Kidney epithelial cell (primary cell): Measurements from ENCODE around the gene DET1. TPM values are rescaled to one million over a fixed set of nuclear protein-coding genes. Genes with fewer than 3 reads are reported as not detected.
"Not testable (repeated sequence)": the region's sequence is repeated elsewhere in the genome, so short reads cannot be mapped to it uniquely, and the experiment has no call there.

Experiments
- DNase-seq: peaks from one replicate; pipeline ENCODE4 v3.0.0-alpha.2; 2010; ENCODE audit warnings: low read depth
- H3K27me3 ChIP-seq: 2 replicates; pipeline ENCODE4 v1.6.0; 2011; ENCODE audit warnings: low read length; ENCODE audit not compliant: control insufficient read depth, insufficient read depth
- H3K36me3 ChIP-seq: 2 replicates; pipeline ENCODE4 v1.5.1; 2011; ENCODE audit warnings: low read length; ENCODE audit not compliant: control insufficient read depth, insufficient read depth
- H3K4me3 ChIP-seq: 2 replicates; pipeline ENCODE4 v1.5.1; 2011; ENCODE audit warnings: low read depth, mild to moderate bottlenecking, control low read depth, low read length
- CTCF ChIP-seq: IDR thresholded peaks from 2 replicates; pipeline ENCODE4 v1.5.1; 2011; ENCODE audit warnings: mild to moderate bottlenecking, moderate library complexity, low read length, control low read depth, inconsistent platforms; ENCODE audit not compliant: insufficient read depth, poor library complexity, severe bottlenecking
- total RNA-seq: library from RNA; depleted of rRNA; stranded (reverse); fragments of >200 nt; gene quantifications from 2 replicates; pipeline ENCODE4 v1.2.3, GENCODE V29; 2015

The DET1 gene
- total RNA-seq, 1 donor from 2014 or later: 6.0 TPM

- peaks cover 1% of the 10 kb centered on the region for H3K36me3 ChIP-seq
- no peaks in the 10 kb centered on the region for H3K27me3 ChIP-seq
- DNase-seq: no peak
- TF ChIP-seq CTCF: no peak
- no peak overlapping the region for H3K4me3 ChIP-seq
Measured at GRCh38 chr15:88479169-88479568, 67.3 kb downstream of the DET1 start.

GRCh38 chr15:88477904-88478303 is 68.6 kb downstream of the DET1 start:
- no peak for DNase-seq
- no peak for TF ChIP-seq CTCF
- peaks cover 1% of the 10 kb centered on the region for H3K36me3 ChIP-seq
- H3K27me3 ChIP-seq: no peaks in the 10 kb centered on the region
- no peak overlapping the region for H3K4me3 ChIP-seq

- Histone ChIP-seq H3K27me3 (no peaks in the 10 kb centered on the region), H3K4me3 (no peak overlapping the region), H3K36me3 (peaks cover 1% of the 10 kb centered on the region)
- no peak for DNase-seq
- no peak for TF ChIP-seq CTCF
Measured at GRCh38 chr15:88477126-88477525, 69.4 kb downstream of the DET1 start.

GRCh38 chr15:88476635-88477060 is 69.8 kb downstream of the DET1 start:
- H3K27me3 ChIP-seq: no peaks in the 10 kb centered on the region

GRCh38 chr15:88473661-88474293 is 72.7 kb downstream of the DET1 start:
- H3K36me3 ChIP-seq, DNase-seq: not testable (repeated sequence)

More at GRCh38 chr15:88476635-88477060, 69.8 kb downstream of the DET1 start:
- DNase-seq: no peak
- TF ChIP-seq CTCF: peak; percentile 51
- peaks cover 1% of the 10 kb centered on the region for H3K36me3 ChIP-seq
- no peak overlapping the region for H3K4me3 ChIP-seq

GRCh38 chr15:88472225-88472624 is 74.3 kb downstream of the DET1 start:
- H3K36me3 ChIP-seq: peaks cover 1% of the 10 kb centered on the region

More at GRCh38 chr15:88473661-88474293, 72.7 kb downstream of the DET1 start:
- H3K4me3 ChIP-seq, H3K27me3 ChIP-seq: not testable (repeated sequence)

More at GRCh38 chr15:88472225-88472624, 74.3 kb downstream of the DET1 start:
- TF ChIP-seq CTCF: no peak
- no peaks in the 10 kb centered on the region for H3K27me3 ChIP-seq
- H3K4me3 ChIP-seq: no peak overlapping the region
- DNase-seq: no peak
